ENCODE measurements around the gene CYB561D1.

Gene CYB561D1

GRCh38 chr1:109535971-109536491 is 42.1 kb downstream of the CYB561D1 start:
- H3K4me1 Mint-ChIP-seq: peaks cover 30% of the 10 kb centered on the region
- H3K36me3 Mint-ChIP-seq (ENCODE audit: low read depth): no peaks in the 10 kb centered on the region
- no peak for DNase-seq
- H3K27me3 Mint-ChIP-seq (ENCODE audit: low read depth, poor library complexity): peaks cover 23% of the 10 kb centered on the region
- TF ChIP-seq, protein P1, sequence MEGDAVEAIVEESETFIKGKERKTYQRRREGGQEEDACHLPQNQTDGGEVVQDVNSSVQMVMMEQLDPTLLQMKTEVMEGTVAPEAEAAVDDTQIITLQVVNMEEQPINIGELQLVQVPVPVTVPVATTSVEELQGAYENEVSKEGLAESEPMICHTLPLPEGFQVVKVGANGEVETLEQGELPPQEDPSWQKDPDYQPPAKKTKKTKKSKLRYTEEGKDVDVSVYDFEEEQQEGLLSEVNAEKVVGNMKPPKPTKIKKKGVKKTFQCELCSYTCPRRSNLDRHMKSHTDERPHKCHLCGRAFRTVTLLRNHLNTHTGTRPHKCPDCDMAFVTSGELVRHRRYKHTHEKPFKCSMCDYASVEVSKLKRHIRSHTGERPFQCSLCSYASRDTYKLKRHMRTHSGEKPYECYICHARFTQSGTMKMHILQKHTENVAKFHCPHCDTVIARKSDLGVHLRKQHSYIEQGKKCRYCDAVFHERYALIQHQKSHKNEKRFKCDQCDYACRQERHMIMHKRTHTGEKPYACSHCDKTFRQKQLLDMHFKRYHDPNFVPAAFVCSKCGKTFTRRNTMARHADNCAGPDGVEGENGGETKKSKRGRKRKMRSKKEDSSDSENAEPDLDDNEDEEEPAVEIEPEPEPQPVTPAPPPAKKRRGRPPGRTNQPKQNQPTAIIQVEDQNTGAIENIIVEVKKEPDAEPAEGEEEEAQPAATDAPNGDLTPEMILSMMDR (IDR thresholded peaks at IDR 0.05): no peak
- H3K4me3 Mint-ChIP-seq: no peak overlapping the region
- no peak overlapping the region for H3K27ac Mint-ChIP-seq
- no peaks in the 10 kb centered on the region for H3K9me3 Mint-ChIP-seq

DNA sequence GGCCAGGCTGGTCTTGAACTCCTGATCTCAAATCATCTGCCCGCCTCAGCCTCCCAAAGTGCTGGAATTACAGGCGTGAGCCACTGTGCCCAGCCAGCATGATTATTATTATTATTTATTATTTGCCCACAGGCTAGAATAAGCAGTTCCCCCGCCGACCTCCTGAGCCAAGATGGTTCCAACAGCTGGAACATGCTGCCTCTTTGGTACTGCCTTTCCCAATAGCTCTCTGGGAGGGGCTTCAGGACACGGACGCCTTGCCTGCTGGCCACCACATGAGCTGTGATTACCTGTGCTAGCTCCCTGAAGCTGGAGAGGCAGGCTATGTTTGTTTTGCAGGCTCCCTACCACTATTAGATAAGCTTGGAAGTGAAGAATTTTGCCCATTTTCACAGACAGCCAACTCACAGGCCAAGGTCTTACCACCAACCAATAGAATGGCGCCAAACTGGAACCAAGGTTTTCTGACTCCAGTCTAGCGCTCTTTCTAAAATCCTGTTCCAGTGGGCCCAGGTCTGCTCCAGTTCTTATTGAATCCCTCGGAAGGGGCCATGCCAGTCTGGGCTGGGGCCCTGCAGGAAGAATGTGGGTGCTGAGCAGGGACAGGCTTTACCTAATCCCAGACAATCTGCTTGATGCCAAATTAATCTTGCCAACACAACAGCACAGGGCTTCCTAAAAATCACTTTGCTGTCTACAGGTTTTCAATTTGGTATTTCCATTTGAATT is 43.7 kb downstream of the CYB561D1 start:
- Mint-ChIP-seq H3K27ac (no peak overlapping the region), H3K27me3 (ENCODE audit: low read depth, poor library complexity) (peaks cover 33% of the 10 kb centered on the region), H3K4me3 (no peak overlapping the region), H3K4me1 (peaks cover 14% of the 10 kb centered on the region), H3K36me3 (ENCODE audit: low read depth) (no peaks in the 10 kb centered on the region), H3K9me3 (no peaks in the 10 kb centered on the region)
- TF ChIP-seq, protein P1 (IDR thresholded peaks at IDR 0.05): no peak
- no peak for DNase-seq

- TF ChIP-seq, protein P1 (IDR thresholded peaks at IDR 0.05): no peak
- DNase-seq: no peak
- Mint-ChIP-seq H3K27me3 (ENCODE audit: low read depth, poor library complexity) (peaks cover 45% of the 10 kb centered on the region), H3K9me3 (no peaks in the 10 kb centered on the region), H3K4me3 (no peak overlapping the region), H3K27ac (no peak overlapping the region), H3K4me1 (peaks cover 6% of the 10 kb centered on the region), H3K36me3 (ENCODE audit: low read depth) (no peaks in the 10 kb centered on the region)
Measured at GRCh38 chr1:109538827-109539555, 45.1 kb downstream of the CYB561D1 start.

- Mint-ChIP-seq H3K4me3 (no peak within 1 kb of the TSS), H3K27ac (no peak within 1 kb of the TSS), H3K27me3 (ENCODE audit: low read depth, poor library complexity) (peaks cover 49% of the 10 kb centered on the region), H3K4me1 (peaks cover 11% of the 10 kb centered on the region), H3K36me3 (ENCODE audit: low read depth) (no peaks in the 10 kb centered on the region), H3K9me3 (no peaks in the 10 kb centered on the region)
- TF ChIP-seq, protein P1 (IDR thresholded peaks at IDR 0.05): no peak
- no peak for DNase-seq
Measured at GRCh38 chr1:109539676-109540075, 45.8 kb downstream of the CYB561D1 start, which contains the start of gene GPR61. GPR61 (plus strand) TSS chr1:109539872; CDS start chr1:109543023, 3,151 bp downstream.

DNA sequence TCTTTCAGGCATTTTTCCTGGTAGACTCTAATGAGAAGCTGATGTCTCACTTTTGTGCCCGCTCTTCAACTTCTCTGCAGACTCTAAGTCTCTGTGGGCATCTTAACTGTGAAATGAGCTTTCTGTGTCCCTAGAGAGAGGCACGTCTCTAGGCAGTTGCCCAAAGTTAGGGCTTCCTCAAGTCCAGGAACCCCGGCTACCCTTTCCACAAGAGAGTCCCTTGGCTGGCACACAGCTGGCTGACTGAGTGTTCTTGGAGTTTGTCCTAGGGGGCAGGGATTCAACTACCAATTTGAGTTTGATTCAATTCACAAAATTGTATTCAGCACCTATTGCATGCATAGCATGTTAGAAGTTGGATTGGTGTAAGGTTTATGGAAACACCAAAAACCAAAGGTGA is 47.2 kb downstream of the CYB561D1 start:
- DNase-seq: no peak
- Mint-ChIP-seq H3K27ac (no peak overlapping the region), H3K36me3 (ENCODE audit: low read depth) (no peaks in the 10 kb centered on the region), H3K4me1 (peaks cover 13% of the 10 kb centered on the region), H3K27me3 (ENCODE audit: low read depth, poor library complexity) (peaks cover 46% of the 10 kb centered on the region), H3K4me3 (no peak overlapping the region), H3K9me3 (no peaks in the 10 kb centered on the region)
- TF ChIP-seq, protein P1 (IDR thresholded peaks at IDR 0.05): no peak
